GM19099 (cell line): ENCODE data around the gene SPOCK3.

ENCODE experiments used
- POLR2A ChIP-seq: IDR thresholded peaks from 3 replicates; pipeline ENCODE4 v1.6.1; 2011; ENCODE audit warnings: low read depth; ENCODE audit not compliant: insufficient read length; ENCODE audit errors: extremely low read depth

SPOCK3 gene

DNA sequence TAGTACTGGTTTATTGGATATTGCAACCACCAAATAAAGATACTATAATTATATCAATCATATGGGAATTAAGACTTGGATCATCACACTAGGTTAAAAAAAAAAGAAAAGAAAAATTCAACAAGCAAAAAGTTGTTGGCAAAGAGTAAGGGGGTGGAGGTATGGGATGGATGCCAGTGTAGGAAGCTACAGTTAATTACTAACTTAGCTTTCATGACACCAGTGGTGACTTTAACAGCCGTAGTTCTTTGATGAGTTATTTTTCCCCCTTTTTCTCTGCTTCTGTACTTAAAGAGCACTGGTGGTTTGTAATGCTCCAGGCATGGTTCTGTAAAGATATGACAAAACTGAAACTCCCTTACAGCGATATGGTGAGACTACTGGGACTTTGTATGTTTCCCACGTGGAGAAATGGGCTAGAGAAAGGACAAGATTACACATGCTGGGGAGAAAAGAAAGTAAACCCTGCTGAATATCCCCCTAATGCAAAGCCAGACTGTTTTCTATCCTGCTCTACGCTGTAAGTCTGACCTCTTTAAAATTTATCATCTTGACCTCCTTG, 210.8 kb downstream of the SPOCK3 start:
- no peak for TF ChIP-seq POLR2A

DNA sequence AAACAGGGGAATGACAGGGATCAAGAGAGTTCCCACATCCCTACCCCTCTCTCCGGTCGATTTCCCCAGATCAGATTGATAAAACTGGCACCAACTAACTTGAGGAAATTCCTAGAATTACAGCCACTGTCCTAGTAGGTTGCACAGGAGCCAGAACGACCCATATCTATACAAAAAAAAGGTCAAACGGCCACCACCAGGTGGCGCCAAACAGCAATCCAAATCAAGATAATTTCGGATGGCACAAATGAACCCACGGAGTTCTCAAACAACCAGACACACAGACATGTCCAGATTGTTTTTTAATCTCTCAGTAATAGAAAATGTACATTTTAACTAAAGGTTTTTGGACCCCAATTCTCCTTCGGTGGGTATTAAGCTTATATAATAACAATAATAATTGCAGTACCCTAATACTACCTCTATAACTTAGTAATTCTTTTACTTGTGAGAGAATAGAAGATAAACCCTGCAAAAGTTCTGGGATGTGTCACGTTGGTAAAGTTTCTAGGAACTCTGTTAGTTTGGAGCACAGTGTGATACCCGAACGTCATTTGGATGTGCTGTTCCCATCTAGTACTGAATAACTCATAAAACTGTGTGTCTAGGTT, 212.6 kb downstream of the SPOCK3 start:
- no peak for TF ChIP-seq POLR2A

DNA sequence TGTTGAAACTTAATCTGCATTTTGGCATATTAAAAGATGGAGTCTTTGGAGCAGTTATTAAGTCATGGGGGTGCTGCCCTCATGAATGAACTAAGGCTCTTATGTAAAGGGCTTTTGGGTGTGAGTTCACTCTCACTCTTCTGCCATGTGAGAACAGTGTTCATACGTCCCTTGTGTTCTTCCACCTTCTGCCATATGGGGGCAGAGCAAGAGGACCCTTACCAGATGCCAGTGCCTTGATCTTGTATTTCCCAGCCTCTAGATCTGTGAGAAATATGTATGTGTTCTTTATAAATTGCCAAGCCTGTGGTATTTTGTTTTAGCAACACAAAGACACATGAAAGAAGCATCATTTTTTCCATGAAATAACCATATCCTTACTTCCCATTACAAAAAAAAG, 213.9 kb downstream of the SPOCK3 start:
- no peak for TF ChIP-seq POLR2A

DNA sequence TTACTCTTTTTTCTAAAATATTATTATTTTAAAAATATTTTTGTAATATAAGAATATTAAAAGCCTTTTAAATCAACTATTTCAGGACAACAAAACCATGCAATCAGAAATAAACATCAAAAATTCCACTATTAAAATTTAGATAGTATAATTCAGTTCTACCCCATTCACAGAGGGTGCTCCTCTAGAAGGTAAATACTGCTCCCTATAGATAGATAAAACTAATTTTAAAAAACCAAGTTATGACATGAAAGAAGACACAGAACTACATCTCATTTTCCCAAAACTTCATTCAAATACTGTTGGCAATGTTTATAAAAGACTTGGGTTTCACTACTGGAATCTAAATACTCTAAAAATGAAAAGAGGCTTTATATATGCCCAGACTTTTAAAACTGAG, 219.3 kb downstream of the SPOCK3 start:
- TF ChIP-seq POLR2A: no peak

DNA sequence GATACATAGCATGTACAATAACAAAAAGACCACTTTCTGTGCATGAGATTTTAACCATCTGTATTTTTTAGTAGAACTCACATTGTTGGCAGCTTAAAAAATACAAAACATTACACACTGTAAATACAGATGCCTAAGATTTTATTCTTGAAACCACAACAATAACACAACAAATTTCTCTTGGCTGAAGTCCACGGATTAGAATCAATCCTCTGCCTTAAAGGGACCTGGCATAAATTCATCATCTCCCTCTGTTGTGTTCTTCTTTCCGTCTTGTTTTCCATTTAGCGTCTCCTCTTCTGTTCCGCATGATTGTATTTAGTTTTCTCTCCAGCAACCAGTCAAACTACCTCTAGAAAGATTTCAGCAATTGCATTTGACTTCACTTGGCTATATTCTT, 231.0 kb downstream of the SPOCK3 start:
- TF ChIP-seq POLR2A: no peak

DNA sequence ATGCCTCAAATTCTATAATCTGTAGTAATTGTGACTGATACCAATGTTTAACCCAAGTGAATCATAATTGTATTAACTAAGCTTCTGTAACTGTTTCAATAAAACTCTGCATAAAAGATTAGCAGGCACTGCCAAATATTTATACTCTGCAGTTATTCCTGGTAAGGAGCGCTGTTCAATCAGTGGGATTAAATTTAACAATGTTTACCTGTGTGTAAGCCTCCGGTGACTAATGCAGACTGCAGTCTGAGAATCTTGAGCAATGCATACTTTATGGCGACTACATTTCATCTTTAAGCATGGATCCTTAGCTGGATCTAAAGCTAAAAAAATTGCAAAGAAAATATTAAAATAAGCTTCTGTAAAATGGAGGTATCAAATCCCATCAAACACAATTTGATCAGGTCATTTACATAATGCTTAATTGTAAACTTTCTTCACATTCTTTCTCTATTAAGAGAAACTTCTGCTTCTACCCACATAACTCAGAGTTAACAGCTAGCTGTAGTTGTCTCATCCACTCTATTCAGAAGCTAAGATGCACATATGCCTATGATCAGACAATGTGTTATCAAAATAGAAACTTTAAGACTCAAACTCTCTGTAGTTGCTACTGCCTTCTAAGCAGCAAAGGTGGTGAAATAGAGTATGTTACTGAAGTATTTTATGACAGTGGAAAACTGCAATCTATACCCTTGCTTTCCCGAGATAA, 234.0 kb downstream of the SPOCK3 start:
- TF ChIP-seq POLR2A: no peak

DNA sequence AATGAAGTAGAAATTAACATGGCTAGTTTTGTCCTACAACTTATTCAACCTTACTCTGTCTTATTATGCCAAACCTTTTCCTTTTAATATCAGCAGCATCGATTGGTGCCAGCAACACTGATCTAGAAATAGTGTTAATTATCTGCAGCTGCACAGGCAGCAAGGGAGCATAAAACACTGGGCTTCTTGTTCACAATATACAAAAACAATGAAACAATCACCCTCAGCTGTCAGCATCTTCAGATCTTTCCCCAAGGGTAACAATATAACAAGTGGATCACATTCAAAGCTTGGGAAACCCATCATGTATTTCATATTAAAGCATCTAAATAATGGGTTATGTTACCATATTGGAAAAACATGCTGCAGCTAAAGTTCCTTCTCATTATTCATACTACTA, 238.1 kb downstream of the SPOCK3 start:
- no peak for TF ChIP-seq POLR2A

DNA sequence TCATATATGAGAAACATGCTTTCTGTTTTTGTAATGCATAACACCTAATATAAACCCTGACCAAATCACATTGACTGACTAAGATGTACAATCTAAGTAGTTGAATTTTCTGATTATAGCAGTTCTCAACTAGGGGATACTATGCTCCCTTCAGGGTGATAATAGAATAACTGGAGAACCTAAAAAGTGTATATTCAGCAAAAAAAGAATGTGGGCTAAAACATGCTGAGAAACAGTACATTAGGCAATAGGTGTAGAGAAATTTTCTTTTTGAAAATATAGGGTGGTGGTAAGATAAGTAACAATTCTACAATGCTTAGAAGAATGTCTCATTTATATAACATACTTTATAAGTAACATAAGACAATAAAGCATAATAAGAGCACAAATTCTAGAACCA, 239.6 kb downstream of the SPOCK3 start:
- TF ChIP-seq POLR2A: no peak

DNA sequence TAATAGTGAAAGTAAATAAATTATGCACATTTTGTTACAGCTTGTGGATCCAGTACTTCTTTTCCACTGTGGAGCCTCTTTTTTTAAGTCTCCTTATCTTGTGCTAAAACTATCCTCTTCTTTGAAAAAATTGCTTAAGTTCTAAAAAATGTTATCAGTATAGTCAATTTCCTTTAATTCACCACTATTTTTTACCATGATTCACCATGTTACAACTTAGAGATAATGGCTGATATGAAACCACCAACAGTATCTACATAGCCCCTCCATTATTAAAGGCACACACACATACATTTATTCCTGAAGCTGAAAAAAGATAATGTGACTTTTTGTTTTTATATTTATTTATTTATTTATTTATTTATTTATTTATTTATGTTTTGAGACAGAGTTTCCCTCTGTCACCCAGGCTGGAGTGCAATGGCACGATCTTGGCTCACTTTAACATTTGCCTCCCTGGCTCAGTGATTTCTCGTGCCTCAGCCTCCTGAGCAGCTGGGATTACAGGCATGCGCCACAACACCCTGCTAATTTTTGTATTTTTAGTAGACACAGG, 243.2 kb downstream of the SPOCK3 start:
- TF ChIP-seq POLR2A: no peak

DNA sequence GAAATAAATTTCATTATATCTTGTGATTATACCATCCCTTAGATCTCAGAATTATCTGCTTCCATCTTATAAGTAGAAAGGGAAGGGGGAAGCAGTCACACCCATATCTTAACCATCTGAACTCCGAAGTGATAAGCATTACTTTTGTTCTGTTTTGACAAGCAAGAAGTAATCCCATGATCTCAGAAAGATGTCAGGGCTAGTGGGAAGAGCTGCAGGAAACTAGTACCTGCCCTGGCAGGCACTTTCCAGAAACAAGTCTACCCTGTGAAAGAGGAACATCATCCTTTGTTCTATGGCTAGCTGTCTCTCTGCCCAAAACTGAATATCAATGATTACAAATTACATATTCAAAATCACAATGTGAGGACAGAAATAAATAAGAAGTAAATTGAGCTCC, 244.4 kb downstream of the SPOCK3 start:
- no peak for TF ChIP-seq POLR2A

DNA sequence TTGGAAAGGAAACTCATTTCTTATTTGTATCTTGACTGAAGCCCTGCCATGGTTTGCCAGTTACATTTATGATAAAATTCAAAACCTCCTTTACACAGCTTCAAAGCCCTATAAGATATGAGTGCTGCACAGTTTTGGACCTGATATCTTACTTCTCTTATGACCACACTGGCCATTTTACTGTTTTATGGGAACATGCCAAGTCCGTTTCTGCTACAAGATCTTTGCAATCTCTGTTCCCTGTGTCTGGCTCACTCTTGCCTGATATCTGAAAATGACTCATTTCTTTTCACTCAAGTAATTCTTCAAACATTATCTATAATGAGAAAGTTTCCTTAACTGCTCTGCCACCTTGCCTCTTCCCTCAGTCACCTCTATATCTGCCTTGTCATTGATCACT, 247.3 kb downstream of the SPOCK3 start:
- no peak for TF ChIP-seq POLR2A

DNA sequence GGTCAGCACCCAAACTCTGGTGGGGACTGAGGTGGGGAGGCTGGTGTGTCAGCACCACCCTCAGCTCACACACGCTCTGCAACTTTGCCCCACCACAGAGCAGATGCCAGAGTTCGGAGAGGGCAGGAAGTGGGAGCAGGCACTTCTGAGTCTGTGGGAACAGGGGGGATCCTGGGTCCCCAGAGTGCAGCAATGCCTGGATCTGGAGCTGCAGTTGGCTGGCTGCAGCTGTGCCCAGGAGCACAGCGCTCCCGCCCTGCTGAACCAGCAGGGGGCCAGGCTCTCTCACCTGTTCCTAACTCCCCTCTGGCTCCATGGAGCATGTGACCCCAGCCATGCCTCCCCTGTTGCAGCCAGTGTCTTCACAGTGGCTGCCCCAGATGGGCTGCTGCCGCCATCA, 252.4 kb downstream of the SPOCK3 start:
- no peak for TF ChIP-seq POLR2A

DNA sequence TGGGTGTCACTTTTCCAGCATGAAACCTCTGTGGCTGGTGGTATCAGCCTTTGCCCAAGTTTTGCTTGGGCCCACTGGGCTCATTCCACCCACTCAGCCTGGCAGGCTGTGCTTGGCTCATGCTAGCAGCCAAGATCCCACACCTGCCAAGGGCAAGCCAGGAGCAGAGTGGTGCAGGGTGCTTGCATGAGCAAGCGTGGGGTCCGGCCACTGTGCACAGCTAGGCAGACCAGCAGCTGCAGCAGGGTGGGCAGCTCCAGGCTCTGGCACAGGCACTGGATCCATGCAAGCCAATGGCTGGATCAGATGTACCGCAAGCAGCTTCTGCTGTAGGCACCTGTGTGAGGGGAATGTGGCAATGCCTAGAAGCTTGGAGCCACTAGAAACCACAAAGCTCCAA, 253.9 kb downstream of the SPOCK3 start:
- no peak for TF ChIP-seq POLR2A

DNA sequence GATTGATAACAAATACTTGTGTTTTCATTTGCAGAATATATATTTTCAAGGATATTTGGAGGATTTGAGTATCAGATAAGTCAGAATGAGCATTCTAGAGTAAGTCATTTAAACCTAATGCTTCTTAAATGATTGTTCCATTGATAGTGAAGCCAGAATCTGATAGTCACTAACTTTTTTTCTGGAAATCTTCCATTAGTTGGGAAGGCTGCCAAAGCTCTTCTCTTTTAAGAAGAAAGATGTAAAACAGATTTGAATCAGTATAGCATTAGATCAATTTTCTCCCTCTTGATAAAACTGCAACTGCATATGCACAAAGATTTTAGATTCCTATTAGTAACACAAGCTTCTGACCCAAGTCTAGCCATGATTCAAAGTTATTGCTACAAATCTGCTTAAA, 256.7 kb downstream of the SPOCK3 start:
- TF ChIP-seq POLR2A: no peak

DNA sequence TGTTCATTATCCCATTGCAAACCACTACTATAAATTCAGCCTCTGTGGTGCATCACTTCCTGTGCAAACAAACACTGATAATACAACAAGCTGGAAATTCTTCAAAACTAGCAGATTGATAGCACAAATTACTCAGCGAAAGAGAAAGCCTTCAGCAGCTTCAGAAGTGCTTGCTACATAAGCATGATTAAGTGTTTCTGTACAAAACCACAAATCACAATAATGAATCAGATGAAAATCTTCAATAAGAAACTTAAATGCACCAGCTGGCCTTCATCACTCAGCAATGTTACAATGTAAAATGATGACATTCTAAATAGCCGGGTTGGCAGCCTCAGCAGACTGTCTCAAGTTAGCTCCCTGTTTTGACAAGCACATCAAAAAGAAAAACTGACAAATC, 262.2 kb downstream of the SPOCK3 start:
- TF ChIP-seq POLR2A: no peak

DNA sequence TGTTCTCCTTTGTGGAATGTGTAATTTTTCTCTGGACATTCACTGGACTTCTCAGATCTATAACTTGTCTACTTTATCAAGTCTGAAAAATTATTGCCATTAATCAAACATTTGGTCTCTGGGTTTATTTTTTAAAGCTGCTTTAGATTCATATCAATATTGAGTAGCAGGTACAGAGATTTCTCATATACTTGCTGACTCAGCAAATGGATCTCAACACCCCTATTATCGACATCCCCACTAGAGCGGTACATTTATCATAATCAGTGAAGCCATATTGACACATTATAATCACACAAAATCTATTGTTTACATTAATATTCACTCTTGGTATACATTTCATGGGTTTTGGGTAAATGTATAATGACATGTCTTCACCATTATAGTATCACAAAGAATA, 268.7 kb downstream of the SPOCK3 start:
- no peak for TF ChIP-seq POLR2A
